WTC11 (cell line): Measurements from ENCODE around the gene UBE3C. TPM values are rescaled to one million over a fixed set of nuclear protein-coding genes. Genes with fewer than 3 reads are reported as not detected.
"Not testable (repeated sequence)": the region's sequence is repeated elsewhere in the genome, so short reads cannot be mapped to it uniquely, and the experiment has no call there.

ENCODE experiments used
- ATAC-seq: fragments of 200-7000 bp; cut with Tn5 transposase; 2 replicates; pipeline ENCODE4 v1.10.0; 2021; ENCODE audit warnings: mild to moderate bottlenecking, moderate library complexity
- CTCF ChIA-PET: fragments of 300-600 bp; sonication (Branson Sonifier 250); formaldehyde crosslinking; loops from one replicate; lab custom pipeline; 2021; ENCODE audit warnings: antibody characterized with exemption; lab: Charles Lee
- POLR2A ChIA-PET: fragments of 350-600 bp; sonication (Branson Sonifier 250); formaldehyde crosslinking; loops from one replicate; lab custom pipeline; 2021; ENCODE audit warnings: antibody characterized with exemption; lab: Charles Lee
- DNase-seq: peaks from one replicate; pipeline ENCODE4 v3.0.0; 2021; ENCODE audit warnings: low spot score
- H3K27ac Mint-ChIP-seq: 2 replicates; pipeline ENCODE4 v1.8.0; 2021; ENCODE audit warnings: mixed read lengths
- H3K27me3 Mint-ChIP-seq: 2 replicates; pipeline ENCODE4 v1.8.0; 2021; ENCODE audit warnings: low read depth, mild to moderate bottlenecking, moderate library complexity, mixed read lengths
- H3K36me3 Mint-ChIP-seq: 2 replicates; pipeline ENCODE4 v1.8.0; 2021; ENCODE audit warnings: mixed read lengths
- H3K4me1 Mint-ChIP-seq: 2 replicates; pipeline ENCODE4 v1.8.0; 2022; ENCODE audit warnings: mixed read lengths
- H3K4me3 Mint-ChIP-seq: 2 replicates; pipeline ENCODE4 v1.8.0; 2021; ENCODE audit warnings: mild to moderate bottlenecking, moderate library complexity, mixed read lengths
- H3K9me3 Mint-ChIP-seq: 2 replicates; pipeline ENCODE4 v1.8.0; 2021; ENCODE audit warnings: mixed read lengths
- ELF4 ChIP-seq: sonication (generic); formaldehyde crosslinking; IDR thresholded peaks from 2 replicates; pipeline ENCODE4 v1.8.1; 2022; ENCODE audit warnings: low read depth, mild to moderate bottlenecking, moderate library complexity, missing genetic modification reagents
- ETV6 ChIP-seq: sonication (generic); formaldehyde crosslinking; IDR thresholded peaks from 2 replicates; pipeline ENCODE4 v1.8.1; 2022; ENCODE audit warnings: mild to moderate bottlenecking, missing genetic modification reagents
- FOXK1 ChIP-seq: sonication (generic); formaldehyde crosslinking; IDR thresholded peaks from 2 replicates; pipeline ENCODE4 v1.8.0; 2022; ENCODE audit warnings: mild to moderate bottlenecking, moderate library complexity, missing genetic modification reagents
- GABPB1 ChIP-seq: sonication (generic); formaldehyde crosslinking; IDR thresholded peaks from 2 replicates; pipeline ENCODE4 v1.8.1; 2023; ENCODE audit warnings: mild to moderate bottlenecking, missing genetic modification reagents
- SP1 ChIP-seq: sonication (generic); formaldehyde crosslinking; conservative IDR thresholded peaks from 2 replicates; pipeline ENCODE4 v1.8.1; 2022; ENCODE audit warnings: missing genetic modification reagents
- ZNF121 ChIP-seq: sonication (generic); formaldehyde crosslinking; IDR thresholded peaks from 2 replicates; pipeline ENCODE4 v1.8.0; 2023; ENCODE audit warnings: missing genetic modification reagents
- ZNF232 ChIP-seq: sonication (generic); formaldehyde crosslinking; IDR thresholded peaks from 2 replicates; pipeline ENCODE4 v1.8.0; 2022; ENCODE audit warnings: mild to moderate bottlenecking, missing genetic modification reagents
- total RNA-seq: library from RNA; stranded (reverse); gene quantifications from 3 replicates; pipeline ENCODE4 v1.2.3, GENCODE V29; 2021
- TF ChIP-seq, protein P1 (sequence below): sonication (generic); formaldehyde crosslinking; IDR thresholded peaks from 2 replicates; pipeline ENCODE4 v1.8.1; 2023; ENCODE audit warnings: mild to moderate bottlenecking, missing genetic modification reagents, moderate library complexity
- TF ChIP-seq, protein P2 (sequence below): fragments of 200-600 bp; IDR thresholded peaks from 2 replicates; pipeline ENCODE4 v1.8.0; 2022; ENCODE audit warnings: antibody characterized with exemption
- TF ChIP-seq, protein P3 (sequence below): sonication (generic); formaldehyde crosslinking; IDR thresholded peaks from 2 replicates; pipeline ENCODE4 v1.8.0; 2023; ENCODE audit warnings: missing genetic modification reagents, mild to moderate bottlenecking, borderline replicate concordance
- TF ChIP-seq, protein P4 (sequence below): sonication (generic); formaldehyde crosslinking; IDR thresholded peaks from 2 replicates; pipeline ENCODE4 v1.8.1; 2023; ENCODE audit warnings: mild to moderate bottlenecking, moderate library complexity, missing genetic modification reagents
- TF ChIP-seq, protein P5 (sequence below): sonication (generic); formaldehyde crosslinking; IDR thresholded peaks from 2 replicates; pipeline ENCODE4 v1.8.0; 2022; ENCODE audit warnings: mild to moderate bottlenecking, missing genetic modification reagents
- TF ChIP-seq, protein P6 (sequence below): sonication (generic); formaldehyde crosslinking; IDR thresholded peaks from 2 replicates; pipeline ENCODE4 v1.8.0; 2023; ENCODE audit warnings: mild to moderate bottlenecking, missing genetic modification reagents
- TF ChIP-seq, protein P7 (sequence below): fragments of 250-450 bp; sonication (Bioruptor Pico); IDR thresholded peaks from 2 replicates; pipeline ENCODE4 v1.8.0; 2021; ENCODE audit warnings: mild to moderate bottlenecking
- TF ChIP-seq, protein P8 (sequence below): sonication (generic); formaldehyde crosslinking; IDR thresholded peaks from 2 replicates; pipeline ENCODE4 v1.8.0; 2022; ENCODE audit warnings: mild to moderate bottlenecking, missing genetic modification reagents

UBE3C gene
- total RNA-seq, 1 experiment from 2014 or later, result 59.7 TPM

DNA sequence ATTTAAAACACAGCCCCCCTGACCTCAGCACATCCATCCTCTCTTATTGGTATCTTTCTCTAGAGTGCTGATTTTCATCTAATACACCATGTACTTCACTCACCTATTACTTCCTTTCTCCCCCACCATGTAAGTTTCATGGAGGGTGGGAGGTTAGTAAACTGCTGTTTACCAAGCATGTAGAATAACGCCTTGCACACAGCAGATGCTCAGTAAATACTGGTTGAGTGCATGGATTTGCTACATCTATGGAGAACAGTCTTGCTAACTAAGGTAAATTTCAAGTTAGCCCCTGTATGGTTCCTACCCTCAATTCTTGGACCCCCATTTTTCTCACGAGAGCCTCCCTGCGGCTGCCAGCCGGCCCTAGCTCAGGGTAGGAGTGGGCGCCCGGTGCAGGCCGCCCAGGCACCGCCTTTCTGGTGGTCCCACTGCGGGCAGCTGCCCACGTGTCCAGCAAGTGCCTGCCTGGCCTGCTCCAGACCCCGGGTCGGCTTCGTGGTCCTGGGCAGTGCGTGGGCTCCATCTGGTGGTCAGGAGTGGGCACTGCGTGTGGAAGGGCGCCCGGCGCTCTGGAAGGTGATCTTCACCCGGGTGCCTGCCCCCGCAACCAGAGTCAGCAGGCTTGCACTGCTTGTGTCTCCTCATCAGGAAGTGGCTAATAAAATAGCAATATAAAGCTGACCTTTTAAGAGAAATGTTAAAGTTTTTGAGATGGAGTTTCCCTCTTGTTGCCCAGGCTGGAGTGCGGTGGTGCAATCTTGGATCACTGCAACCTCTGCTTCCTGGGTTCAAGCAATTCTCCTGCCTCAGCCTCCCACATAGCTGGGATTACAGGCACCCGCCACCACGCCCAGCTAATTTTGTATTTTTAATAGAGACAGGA is 134.7 kb downstream of the UBE3C start:
- Mint-ChIP-seq H3K27ac (peak overlapping the region; percentile 86; the same call in 1 of the 2 replicates), H3K4me3 (no peak overlapping the region), H3K9me3 (no peaks in the 10 kb centered on the region), H3K4me1 (peaks cover 21% of the 10 kb centered on the region), H3K36me3 (peaks cover 14% of the 10 kb centered on the region), H3K27me3 (no peaks in the 10 kb centered on the region)
- ChIA-PET POLR2A (no interaction called here), CTCF (interaction anchor here (0.6 to 2.1 kb wide), 24 partner anchors 8 to 324 kb away, joined by 3 to 10 read pairs (median 4); partner anchors contain the start of genes MNX1 and NOM1)
- peak; percentile 82 for ATAC-seq
- TF ChIP-seq, protein P1, sequence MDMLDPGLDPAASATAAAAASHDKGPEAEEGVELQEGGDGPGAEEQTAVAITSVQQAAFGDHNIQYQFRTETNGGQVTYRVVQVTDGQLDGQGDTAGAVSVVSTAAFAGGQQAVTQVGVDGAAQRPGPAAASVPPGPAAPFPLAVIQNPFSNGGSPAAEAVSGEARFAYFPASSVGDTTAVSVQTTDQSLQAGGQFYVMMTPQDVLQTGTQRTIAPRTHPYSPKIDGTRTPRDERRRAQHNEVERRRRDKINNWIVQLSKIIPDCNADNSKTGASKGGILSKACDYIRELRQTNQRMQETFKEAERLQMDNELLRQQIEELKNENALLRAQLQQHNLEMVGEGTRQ (CRISPR knock-in tag), result peak; percentile 88
- TF ChIP-seq FOXK1 (CRISPR knock-in tag) (0 out of 2 replicates have a peak, but pooled peaks have one; percentile 44), SP1 (peak; percentile 60; the same call in 1 of the 2 replicates), ETV6 (CRISPR knock-in tag) (0 out of 2 replicates have a peak, but pooled peaks have one; percentile 61), ELF4 (CRISPR knock-in tag) (no peak), ZNF121 (CRISPR knock-in tag) (peak; percentile 61; the same call in 1 of the 2 replicates), GABPB1 (CRISPR knock-in tag) (0 out of 2 replicates have a peak, but pooled peaks have one; percentile 21), ZNF232 (peak; percentile 70; the same call in 1 of the 2 replicates)
- TF ChIP-seq, protein P2, sequence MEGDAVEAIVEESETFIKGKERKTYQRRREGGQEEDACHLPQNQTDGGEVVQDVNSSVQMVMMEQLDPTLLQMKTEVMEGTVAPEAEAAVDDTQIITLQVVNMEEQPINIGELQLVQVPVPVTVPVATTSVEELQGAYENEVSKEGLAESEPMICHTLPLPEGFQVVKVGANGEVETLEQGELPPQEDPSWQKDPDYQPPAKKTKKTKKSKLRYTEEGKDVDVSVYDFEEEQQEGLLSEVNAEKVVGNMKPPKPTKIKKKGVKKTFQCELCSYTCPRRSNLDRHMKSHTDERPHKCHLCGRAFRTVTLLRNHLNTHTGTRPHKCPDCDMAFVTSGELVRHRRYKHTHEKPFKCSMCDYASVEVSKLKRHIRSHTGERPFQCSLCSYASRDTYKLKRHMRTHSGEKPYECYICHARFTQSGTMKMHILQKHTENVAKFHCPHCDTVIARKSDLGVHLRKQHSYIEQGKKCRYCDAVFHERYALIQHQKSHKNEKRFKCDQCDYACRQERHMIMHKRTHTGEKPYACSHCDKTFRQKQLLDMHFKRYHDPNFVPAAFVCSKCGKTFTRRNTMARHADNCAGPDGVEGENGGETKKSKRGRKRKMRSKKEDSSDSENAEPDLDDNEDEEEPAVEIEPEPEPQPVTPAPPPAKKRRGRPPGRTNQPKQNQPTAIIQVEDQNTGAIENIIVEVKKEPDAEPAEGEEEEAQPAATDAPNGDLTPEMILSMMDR, result peak; percentile 93
- TF ChIP-seq, protein P3, sequence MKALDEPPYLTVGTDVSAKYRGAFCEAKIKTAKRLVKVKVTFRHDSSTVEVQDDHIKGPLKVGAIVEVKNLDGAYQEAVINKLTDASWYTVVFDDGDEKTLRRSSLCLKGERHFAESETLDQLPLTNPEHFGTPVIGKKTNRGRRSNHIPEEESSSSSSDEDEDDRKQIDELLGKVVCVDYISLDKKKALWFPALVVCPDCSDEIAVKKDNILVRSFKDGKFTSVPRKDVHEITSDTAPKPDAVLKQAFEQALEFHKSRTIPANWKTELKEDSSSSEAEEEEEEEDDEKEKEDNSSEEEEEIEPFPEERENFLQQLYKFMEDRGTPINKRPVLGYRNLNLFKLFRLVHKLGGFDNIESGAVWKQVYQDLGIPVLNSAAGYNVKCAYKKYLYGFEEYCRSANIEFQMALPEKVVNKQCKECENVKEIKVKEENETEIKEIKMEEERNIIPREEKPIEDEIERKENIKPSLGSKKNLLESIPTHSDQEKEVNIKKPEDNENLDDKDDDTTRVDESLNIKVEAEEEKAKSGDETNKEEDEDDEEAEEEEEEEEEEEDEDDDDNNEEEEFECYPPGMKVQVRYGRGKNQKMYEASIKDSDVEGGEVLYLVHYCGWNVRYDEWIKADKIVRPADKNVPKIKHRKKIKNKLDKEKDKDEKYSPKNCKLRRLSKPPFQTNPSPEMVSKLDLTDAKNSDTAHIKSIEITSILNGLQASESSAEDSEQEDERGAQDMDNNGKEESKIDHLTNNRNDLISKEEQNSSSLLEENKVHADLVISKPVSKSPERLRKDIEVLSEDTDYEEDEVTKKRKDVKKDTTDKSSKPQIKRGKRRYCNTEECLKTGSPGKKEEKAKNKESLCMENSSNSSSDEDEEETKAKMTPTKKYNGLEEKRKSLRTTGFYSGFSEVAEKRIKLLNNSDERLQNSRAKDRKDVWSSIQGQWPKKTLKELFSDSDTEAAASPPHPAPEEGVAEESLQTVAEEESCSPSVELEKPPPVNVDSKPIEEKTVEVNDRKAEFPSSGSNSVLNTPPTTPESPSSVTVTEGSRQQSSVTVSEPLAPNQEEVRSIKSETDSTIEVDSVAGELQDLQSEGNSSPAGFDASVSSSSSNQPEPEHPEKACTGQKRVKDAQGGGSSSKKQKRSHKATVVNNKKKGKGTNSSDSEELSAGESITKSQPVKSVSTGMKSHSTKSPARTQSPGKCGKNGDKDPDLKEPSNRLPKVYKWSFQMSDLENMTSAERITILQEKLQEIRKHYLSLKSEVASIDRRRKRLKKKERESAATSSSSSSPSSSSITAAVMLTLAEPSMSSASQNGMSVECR, result 0 out of 2 replicates have a peak, but pooled peaks have one; percentile 53
- TF ChIP-seq, protein P4, sequence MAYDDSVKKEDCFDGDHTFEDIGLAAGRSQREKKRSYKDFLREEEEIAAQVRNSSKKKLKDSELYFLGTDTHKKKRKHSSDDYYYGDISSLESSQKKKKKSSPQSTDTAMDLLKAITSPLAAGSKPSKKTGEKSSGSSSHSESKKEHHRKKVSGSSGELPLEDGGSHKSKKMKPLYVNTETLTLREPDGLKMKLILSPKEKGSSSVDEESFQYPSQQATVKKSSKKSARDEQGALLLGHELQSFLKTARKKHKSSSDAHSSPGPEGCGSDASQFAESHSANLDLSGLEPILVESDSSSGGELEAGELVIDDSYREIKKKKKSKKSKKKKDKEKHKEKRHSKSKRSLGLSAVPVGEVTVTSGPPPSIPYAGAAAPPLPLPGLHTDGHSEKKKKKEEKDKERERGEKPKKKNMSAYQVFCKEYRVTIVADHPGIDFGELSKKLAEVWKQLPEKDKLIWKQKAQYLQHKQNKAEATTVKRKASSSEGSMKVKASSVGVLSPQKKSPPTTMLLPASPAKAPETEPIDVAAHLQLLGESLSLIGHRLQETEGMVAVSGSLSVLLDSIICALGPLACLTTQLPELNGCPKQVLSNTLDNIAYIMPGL, result no peak
- TF ChIP-seq, protein P5, sequence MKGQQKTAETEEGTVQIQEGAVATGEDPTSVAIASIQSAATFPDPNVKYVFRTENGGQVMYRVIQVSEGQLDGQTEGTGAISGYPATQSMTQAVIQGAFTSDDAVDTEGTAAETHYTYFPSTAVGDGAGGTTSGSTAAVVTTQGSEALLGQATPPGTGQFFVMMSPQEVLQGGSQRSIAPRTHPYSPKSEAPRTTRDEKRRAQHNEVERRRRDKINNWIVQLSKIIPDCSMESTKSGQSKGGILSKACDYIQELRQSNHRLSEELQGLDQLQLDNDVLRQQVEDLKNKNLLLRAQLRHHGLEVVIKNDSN (CRISPR knock-in tag), result peak; percentile 88
- TF ChIP-seq, protein P6, sequence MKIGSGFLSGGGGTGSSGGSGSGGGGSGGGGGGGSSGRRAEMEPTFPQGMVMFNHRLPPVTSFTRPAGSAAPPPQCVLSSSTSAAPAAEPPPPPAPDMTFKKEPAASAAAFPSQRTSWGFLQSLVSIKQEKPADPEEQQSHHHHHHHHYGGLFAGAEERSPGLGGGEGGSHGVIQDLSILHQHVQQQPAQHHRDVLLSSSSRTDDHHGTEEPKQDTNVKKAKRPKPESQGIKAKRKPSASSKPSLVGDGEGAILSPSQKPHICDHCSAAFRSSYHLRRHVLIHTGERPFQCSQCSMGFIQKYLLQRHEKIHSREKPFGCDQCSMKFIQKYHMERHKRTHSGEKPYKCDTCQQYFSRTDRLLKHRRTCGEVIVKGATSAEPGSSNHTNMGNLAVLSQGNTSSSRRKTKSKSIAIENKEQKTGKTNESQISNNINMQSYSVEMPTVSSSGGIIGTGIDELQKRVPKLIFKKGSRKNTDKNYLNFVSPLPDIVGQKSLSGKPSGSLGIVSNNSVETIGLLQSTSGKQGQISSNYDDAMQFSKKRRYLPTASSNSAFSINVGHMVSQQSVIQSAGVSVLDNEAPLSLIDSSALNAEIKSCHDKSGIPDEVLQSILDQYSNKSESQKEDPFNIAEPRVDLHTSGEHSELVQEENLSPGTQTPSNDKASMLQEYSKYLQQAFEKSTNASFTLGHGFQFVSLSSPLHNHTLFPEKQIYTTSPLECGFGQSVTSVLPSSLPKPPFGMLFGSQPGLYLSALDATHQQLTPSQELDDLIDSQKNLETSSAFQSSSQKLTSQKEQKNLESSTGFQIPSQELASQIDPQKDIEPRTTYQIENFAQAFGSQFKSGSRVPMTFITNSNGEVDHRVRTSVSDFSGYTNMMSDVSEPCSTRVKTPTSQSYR, result no peak
- TF ChIP-seq, protein P7, sequence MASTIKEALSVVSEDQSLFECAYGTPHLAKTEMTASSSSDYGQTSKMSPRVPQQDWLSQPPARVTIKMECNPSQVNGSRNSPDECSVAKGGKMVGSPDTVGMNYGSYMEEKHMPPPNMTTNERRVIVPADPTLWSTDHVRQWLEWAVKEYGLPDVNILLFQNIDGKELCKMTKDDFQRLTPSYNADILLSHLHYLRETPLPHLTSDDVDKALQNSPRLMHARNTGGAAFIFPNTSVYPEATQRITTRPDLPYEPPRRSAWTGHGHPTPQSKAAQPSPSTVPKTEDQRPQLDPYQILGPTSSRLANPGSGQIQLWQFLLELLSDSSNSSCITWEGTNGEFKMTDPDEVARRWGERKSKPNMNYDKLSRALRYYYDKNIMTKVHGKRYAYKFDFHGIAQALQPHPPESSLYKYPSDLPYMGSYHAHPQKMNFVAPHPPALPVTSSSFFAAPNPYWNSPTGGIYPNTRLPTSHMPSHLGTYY (CRISPR knock-in tag), result no peak
- TF ChIP-seq, protein P8, sequence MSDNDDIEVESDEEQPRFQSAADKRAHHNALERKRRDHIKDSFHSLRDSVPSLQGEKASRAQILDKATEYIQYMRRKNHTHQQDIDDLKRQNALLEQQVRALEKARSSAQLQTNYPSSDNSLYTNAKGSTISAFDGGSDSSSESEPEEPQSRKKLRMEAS (CRISPR knock-in tag), result peak; percentile 84
- peak; percentile 81 for DNase-seq

DNA sequence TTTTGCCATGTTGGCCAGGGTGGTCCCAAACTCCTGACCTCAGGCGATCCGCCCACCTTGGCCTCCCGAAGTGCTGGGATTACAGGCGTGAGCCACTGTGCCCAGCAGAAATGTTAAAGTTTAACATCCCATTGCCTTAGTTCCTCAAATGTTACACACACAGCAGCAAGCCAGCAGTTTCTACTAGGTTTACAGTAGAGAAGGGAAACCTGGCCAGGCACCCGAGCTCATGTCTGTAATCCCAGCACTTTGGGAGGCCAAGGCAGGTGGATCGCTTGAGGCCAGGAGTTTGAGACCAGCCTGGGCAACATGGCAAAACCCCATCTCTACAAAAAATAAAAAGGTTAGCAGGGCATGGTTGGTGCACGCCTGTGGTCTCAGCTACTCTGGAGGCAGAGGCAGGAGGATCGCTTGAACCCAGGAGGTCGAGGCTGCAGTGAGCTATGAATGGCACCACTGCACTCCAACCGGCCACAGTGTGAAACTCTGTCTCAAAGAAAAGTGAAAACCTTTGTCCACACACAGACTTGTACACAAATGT is 135.4 kb downstream of the UBE3C start:
- peaks cover 10% of the 10 kb centered on the region for H3K36me3 Mint-ChIP-seq
- ATAC-seq, DNase-seq, H3K4me3 Mint-ChIP-seq, H3K27ac Mint-ChIP-seq, POLR2A ChIA-PET, H3K9me3 Mint-ChIP-seq, H3K27me3 Mint-ChIP-seq: not testable (repeated sequence)
- CTCF ChIA-PET, result interaction anchor here (0.6 to 2.1 kb wide), 18 partner anchors 7 to 325 kb away, joined by 3 to 10 read pairs (median 4); partner anchors contain the start of genes MNX1 and NOM1
- H3K4me1 Mint-ChIP-seq, result peaks cover 21% of the 10 kb centered on the region
